Gastroesophageal sphincter (tissue), 4 donors: ENCODE results near the gene BCR. TPM values are rescaled to one million over a fixed set of nuclear protein-coding genes. Genes with fewer than 3 reads are reported as not detected.

ENCODE experiments used
- ATAC-seq: fragments of 150-250 bp; one replicate; pipeline ENCODE4 v1.9.1; 2016; ENCODE audit warnings: mild to moderate bottlenecking, moderate library complexity
- H3K27ac ChIP-seq, 4 donors: fragments of 200-600 bp; sonication (generic) in 3 of 4; 1 replicate in 3 of 4; 2 replicates in 1 of 4; pipeline ENCODE4 v1.5.1; 2016 to 2019
- H3K27me3 ChIP-seq: fragments of 200-600 bp; sonication (generic); one replicate; pipeline ENCODE4 v1.5.1; 2019
- H3K36me3 ChIP-seq, 2 donors: fragments of 200-600 bp; sonication (generic); one replicate each; pipeline ENCODE4 v1.5.1; 2019; ENCODE audit warnings: control low read depth in 1 of 2
- H3K4me1 ChIP-seq, 3 donors: fragments of 200-600 bp; sonication (generic); 1 replicate in 2 of 3; 2 replicates in 1 of 3; pipeline ENCODE4 v1.5.1; 2016 to 2019; ENCODE audit warnings: control low read depth in 2 of 3
- H3K4me3 ChIP-seq, 2 donors: fragments of 200-600 bp; sonication (generic); one replicate each; pipeline ENCODE4 v1.5.1; 2019; ENCODE audit warnings: mild to moderate bottlenecking in 1 of 2, moderate library complexity in 1 of 2
- H3K9me3 ChIP-seq, 3 donors: fragments of 200-600 bp; sonication (generic); one replicate each; pipeline ENCODE4 v1.5.1; 2017 to 2019; ENCODE audit warnings: control low read depth in 2 of 3
- EP300 ChIP-seq: sonication (generic); formaldehyde crosslinking; IDR thresholded peaks from one replicate; pipeline ENCODE4 v1.6.1; 2017; ENCODE audit warnings: antibody characterized with exemption, mild to moderate bottlenecking
- POLR2A ChIP-seq, 2 donors: fragments of 450-650 bp; IDR thresholded peaks; one replicate each; pipeline ENCODE4 v1.6.1; 2017; ENCODE audit warnings: antibody characterized with exemption in 2 of 2, mild to moderate bottlenecking in 2 of 2, moderate library complexity in 1 of 2
- POLR2AphosphoS5 ChIP-seq: sonication (generic); formaldehyde crosslinking; IDR thresholded peaks from one replicate; pipeline ENCODE4 v1.6.1; 2017; ENCODE audit warnings: antibody characterized with exemption
- WGBS, 2 donors: methylation state at CpG; one replicate each; pipeline ENCODE4 v1.1.5; 2018; ENCODE audit warnings: low coverage in 1 of 2; 5-methylcytosine and 5-hydroxymethylcytosine counted together
- total RNA-seq, 4 donors: library from RNA; depleted of rRNA; stranded (reverse); fragments of >200 nt; gene quantifications; one replicate each; pipeline ENCODE4 v1.1.0, GENCODE V29; 2016
- TF ChIP-seq, protein P1 (sequence below), 4 experiments: fragments of 200-600 bp in 2 of 4; fragments of 450-650 bp in 2 of 4; sonication (generic) in 1 of 4; IDR thresholded peaks; one replicate each; pipeline ENCODE4 v1.5.1; 2017 to 2019; ENCODE audit warnings: antibody characterized with exemption in 4 of 4, mild to moderate bottlenecking in 2 of 4, moderate library complexity in 2 of 4

The BCR gene
- total RNA-seq, 4 donors from 2014 or later = 39.2 to 81.1 (median 46.2) TPM

DNA sequence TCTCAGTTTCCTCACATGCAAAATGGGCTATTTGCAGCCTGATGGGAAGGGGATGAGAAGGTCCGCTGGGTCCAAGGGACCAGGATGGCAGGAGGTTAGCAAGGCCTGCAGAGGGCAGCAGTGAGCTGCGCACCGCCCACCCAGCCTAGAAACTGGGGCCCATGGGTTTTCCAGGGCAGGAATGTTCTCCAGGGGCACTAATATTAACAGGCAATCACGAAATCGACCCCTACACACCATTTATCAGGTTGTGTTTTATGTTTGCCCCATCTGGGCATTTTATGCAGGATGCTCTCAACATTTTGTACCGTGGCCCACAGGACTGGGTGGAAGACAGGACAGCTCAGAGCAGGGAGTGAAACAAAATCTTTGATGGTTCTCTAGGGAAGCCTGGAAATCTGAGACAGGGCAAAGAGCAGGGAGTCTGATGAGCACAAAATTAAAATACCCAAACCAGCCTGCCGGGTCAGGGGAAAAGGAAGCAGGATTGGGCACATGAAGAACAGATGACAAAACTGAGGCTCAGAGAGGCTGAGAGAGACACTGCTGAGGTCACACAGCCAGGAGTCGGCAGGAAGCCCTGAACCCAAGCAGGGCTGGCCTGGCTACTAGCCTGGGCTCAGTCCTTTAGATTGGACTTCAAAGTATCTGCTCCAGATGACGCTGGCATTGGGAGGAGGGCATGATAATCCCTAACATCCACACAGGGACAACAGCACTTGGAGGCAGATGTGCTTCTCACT is 1.6 kb upstream of the BCR start:
- Histone ChIP-seq H3K9me3 (peaks cover 0 to 9% (median 0%) of the 10 kb centered on the region in 3 donors), H3K27me3 (no peaks in the 10 kb centered on the region), H3K4me1 (peaks cover 0 to 56% (median 37%) of the 10 kb centered on the region in 3 donors), H3K36me3 (peaks cover 0 to 8% of the 10 kb centered on the region in 2 donors), H3K27ac (peak overlapping the region; percentile 6 to 91 (median 86)), H3K4me3 (no peak overlapping the region)
- ATAC-seq = peak; percentile 36
- TF ChIP-seq EP300 (no peak), POLR2A (IDR thresholded peaks at IDR 0.05) (no peak), POLR2AphosphoS5 (peak; percentile 46)
- TF ChIP-seq, protein P1, sequence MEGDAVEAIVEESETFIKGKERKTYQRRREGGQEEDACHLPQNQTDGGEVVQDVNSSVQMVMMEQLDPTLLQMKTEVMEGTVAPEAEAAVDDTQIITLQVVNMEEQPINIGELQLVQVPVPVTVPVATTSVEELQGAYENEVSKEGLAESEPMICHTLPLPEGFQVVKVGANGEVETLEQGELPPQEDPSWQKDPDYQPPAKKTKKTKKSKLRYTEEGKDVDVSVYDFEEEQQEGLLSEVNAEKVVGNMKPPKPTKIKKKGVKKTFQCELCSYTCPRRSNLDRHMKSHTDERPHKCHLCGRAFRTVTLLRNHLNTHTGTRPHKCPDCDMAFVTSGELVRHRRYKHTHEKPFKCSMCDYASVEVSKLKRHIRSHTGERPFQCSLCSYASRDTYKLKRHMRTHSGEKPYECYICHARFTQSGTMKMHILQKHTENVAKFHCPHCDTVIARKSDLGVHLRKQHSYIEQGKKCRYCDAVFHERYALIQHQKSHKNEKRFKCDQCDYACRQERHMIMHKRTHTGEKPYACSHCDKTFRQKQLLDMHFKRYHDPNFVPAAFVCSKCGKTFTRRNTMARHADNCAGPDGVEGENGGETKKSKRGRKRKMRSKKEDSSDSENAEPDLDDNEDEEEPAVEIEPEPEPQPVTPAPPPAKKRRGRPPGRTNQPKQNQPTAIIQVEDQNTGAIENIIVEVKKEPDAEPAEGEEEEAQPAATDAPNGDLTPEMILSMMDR (IDR thresholded peaks at IDR 0.05) = peak in 3 of 4 experiments; percentile 96 to 98 (median 97)
- 33 to 41% methylated on average over 6 to 7 of the region's 9 CpGs for WGBS, 2 donors

DNA sequence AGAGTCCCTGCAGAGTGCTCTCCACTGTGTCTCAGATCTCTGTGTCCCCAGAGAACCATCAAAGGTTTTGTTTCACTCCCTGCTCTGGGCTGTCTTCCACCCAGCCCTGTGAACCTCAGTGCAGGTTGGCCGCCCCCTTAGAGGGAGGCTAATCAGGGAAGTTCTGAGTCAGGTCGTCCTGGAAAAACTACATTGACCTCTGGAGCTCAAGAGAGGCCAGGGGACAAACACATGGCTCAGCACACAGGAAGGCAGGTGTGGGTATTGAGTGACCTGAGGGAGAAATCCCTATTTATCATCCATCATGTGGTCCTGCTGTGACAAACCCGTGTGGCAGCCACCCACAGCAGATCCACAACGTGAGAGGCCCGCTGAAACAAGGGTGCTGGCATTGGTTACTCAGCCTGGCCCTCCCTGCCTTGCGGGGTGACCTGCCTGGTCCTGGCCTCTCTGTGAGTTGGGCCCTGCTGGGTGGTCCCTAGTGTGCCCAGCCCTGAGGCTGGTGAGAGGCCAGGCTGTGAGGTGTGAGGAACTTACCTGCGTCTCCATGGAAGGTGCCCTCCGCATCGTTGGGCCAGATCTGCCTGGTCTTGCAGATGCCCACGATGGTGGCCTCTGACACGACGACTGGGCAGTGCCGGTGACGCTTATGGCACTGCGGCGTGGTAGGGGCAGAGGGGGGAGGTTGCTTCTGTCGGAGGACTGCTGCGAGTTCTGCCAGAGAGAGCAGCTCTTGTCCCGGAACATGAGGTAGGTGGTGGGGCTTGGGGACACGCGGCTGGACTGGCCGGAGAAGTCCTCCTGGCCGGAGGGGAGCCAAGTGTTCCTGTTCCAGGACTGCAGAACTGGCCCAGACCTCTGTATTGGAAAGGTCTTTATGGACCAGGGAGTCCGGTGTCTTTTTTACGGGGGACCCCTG is 669 bp upstream of the BCR start:
- no CpG with 5 or more reads among the region's 25 CpGs for WGBS, 2 donors

DNA sequence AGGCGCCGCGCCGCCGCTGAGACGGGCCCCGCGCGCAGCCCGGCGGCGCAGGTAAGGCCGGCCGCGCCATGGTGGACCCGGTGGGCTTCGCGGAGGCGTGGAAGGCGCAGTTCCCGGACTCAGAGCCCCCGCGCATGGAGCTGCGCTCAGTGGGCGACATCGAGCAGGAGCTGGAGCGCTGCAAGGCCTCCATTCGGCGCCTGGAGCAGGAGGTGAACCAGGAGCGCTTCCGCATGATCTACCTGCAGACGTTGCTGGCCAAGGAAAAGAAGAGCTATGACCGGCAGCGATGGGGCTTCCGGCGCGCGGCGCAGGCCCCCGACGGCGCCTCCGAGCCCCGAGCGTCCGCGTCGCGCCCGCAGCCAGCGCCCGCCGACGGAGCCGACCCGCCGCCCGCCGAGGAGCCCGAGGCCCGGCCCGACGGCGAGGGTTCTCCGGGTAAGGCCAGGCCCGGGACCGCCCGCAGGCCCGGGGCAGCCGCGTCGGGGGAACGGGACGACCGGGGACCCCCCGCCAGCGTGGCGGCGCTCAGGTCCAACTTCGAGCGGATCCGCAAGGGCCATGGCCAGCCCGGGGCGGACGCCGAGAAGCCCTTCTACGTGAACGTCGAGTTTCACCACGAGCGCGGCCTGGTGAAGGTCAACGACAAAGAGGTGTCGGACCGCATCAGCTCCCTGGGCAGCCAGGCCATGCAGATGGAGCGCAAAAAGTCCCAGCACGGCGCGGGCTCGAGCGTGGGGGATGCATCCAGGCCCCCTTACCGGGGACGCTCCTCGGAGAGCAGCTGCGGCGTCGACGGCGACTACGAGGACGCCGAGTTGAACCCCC is 798 bp downstream of the BCR start:
- WGBS, 2 donors = no CpG with 5 or more reads among the region's 112 CpGs
- TF ChIP-seq, protein P1 (IDR thresholded peaks at IDR 0.05) = no peak
- TF ChIP-seq POLR2A (IDR thresholded peaks at IDR 0.05) = no peak
- TF ChIP-seq POLR2AphosphoS5 = no peak
- no peak for TF ChIP-seq EP300
- peak overlapping the region; percentile 73 to 88 for H3K4me3 ChIP-seq
- H3K27me3 ChIP-seq = no peaks in the 10 kb centered on the region
- no peak for ATAC-seq
- peaks cover 0 to 73% (median 50%) of the 10 kb centered on the region in 3 donors for H3K4me1 ChIP-seq
- peaks cover 0 to 8% of the 10 kb centered on the region in 2 donors for H3K36me3 ChIP-seq
- H3K27ac ChIP-seq = peak overlapping the region in 3 of 4 donors; percentile 83 to 91 (median 89)
- H3K9me3 ChIP-seq = peaks cover 0 to 8% (median 0%) of the 10 kb centered on the region in 3 donors

More for the DNA sequence above, 669 bp upstream of the BCR start:
- ATAC-seq = peak; percentile 43
- Histone ChIP-seq H3K9me3 (peaks cover 0 to 9% (median 0%) of the 10 kb centered on the region in 3 donors), H3K27ac (peak overlapping the region; percentile 6 to 91 (median 86)), H3K4me3 (peak overlapping the region; percentile 73 to 88), H3K27me3 (no peaks in the 10 kb centered on the region), H3K4me1 (peaks cover 0 to 59% (median 47%) of the 10 kb centered on the region in 3 donors), H3K36me3 (peaks cover 0 to 8% of the 10 kb centered on the region in 2 donors)
- TF ChIP-seq, protein P1 (IDR thresholded peaks at IDR 0.05) = no peak
- TF ChIP-seq POLR2A (IDR thresholded peaks at IDR 0.05) = peak in 1 of 2 donors; percentile 7
- TF ChIP-seq POLR2AphosphoS5 = peak; percentile 68
- TF ChIP-seq EP300 = no peak

DNA sequence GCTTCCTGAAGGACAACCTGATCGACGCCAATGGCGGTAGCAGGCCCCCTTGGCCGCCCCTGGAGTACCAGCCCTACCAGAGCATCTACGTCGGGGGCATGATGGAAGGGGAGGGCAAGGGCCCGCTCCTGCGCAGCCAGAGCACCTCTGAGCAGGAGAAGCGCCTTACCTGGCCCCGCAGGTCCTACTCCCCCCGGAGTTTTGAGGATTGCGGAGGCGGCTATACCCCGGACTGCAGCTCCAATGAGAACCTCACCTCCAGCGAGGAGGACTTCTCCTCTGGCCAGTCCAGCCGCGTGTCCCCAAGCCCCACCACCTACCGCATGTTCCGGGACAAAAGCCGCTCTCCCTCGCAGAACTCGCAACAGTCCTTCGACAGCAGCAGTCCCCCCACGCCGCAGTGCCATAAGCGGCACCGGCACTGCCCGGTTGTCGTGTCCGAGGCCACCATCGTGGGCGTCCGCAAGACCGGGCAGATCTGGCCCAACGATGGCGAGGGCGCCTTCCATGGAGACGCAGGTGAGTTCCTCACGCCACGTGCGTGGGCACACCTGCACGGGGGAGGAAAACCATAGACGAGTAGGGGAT is 1.5 kb downstream of the BCR start:
- H3K9me3 ChIP-seq = peaks cover 0 to under 1% (median 0%) of the 10 kb centered on the region in 3 donors
- peaks cover 0 to 8% of the 10 kb centered on the region in 2 donors for H3K36me3 ChIP-seq
- peaks cover 0 to 80% (median 50%) of the 10 kb centered on the region in 3 donors for H3K4me1 ChIP-seq
- TF ChIP-seq POLR2A (IDR thresholded peaks at IDR 0.05) = no peak
- no peak for TF ChIP-seq POLR2AphosphoS5
- TF ChIP-seq EP300 = no peak
- TF ChIP-seq, protein P1 (IDR thresholded peaks at IDR 0.05) = no peak
- ATAC-seq = no peak
- H3K27ac ChIP-seq = peak overlapping the region in 3 of 4 donors; percentile 83 to 91 (median 89)
- peak overlapping the region; percentile 73 to 88 for H3K4me3 ChIP-seq
- no peaks in the 10 kb centered on the region for H3K27me3 ChIP-seq
- WGBS, 2 donors = 20 to 61% methylated on average over 2 to 5 of the region's 43 CpGs
